Measurements from ENCODE around the gene CCDC73.

DNA sequence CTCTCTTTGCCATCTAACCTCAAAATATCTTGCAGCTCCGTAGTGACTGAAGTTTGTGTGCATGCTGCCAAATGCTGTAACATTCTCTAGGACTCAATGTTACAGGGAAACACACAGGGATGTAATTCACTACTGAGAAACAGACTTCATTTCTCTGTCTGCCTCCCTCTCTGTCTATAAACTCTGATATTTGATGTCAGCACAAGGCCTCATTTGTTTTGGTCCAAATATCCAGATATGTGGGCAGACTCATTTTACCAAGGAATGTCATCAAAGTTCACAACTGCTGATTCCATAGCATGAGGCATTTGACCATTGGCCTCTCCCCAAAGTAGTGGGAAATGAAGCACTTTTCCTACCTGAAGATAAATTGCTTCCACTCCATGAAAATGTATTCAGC is 32.8 kb upstream of the CCDC73 start:
- TF ChIP-seq, protein P1, sequence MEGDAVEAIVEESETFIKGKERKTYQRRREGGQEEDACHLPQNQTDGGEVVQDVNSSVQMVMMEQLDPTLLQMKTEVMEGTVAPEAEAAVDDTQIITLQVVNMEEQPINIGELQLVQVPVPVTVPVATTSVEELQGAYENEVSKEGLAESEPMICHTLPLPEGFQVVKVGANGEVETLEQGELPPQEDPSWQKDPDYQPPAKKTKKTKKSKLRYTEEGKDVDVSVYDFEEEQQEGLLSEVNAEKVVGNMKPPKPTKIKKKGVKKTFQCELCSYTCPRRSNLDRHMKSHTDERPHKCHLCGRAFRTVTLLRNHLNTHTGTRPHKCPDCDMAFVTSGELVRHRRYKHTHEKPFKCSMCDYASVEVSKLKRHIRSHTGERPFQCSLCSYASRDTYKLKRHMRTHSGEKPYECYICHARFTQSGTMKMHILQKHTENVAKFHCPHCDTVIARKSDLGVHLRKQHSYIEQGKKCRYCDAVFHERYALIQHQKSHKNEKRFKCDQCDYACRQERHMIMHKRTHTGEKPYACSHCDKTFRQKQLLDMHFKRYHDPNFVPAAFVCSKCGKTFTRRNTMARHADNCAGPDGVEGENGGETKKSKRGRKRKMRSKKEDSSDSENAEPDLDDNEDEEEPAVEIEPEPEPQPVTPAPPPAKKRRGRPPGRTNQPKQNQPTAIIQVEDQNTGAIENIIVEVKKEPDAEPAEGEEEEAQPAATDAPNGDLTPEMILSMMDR (IDR thresholded peaks at IDR 0.05): no peak
- TF ChIP-seq POLR2A (IDR thresholded peaks at IDR 0.05): no peak

Data from thyroid gland (tissue), 4 donors.